NCI-H524 treated with DMSO at 0.1 percent for 48 hours (cell line): ENCODE data around the gene BTBD9.
"Not testable (repeated sequence)": the region's sequence is repeated elsewhere in the genome, so short reads cannot be mapped to it uniquely, and the experiment has no call there.

Experiments
- DNase-seq: peaks from one replicate; lab custom pipeline; 2025; lab: John Stamatoyannopoulos, UW

The BTBD9 gene

DNA sequence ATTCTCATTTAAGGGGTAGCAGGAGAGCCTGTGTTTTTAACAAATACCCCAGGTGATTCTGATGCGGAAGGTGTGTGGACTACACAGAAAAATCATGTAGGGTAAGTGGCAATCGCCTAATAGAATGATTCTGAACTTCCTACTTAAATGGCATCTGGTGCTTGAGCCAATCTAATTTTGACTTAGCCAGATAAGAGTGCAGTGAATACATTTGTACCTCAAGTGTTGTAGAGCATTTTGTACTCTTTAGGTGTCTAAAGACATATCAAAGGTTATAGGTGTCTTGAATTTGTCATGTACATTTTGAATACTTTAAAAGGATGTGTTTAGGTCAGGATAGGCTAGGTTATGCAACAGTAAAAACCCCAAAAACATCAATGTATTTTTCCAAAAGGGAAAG is 10.0 kb upstream of the BTBD9 start:
- DNase-seq = no peak

DNA sequence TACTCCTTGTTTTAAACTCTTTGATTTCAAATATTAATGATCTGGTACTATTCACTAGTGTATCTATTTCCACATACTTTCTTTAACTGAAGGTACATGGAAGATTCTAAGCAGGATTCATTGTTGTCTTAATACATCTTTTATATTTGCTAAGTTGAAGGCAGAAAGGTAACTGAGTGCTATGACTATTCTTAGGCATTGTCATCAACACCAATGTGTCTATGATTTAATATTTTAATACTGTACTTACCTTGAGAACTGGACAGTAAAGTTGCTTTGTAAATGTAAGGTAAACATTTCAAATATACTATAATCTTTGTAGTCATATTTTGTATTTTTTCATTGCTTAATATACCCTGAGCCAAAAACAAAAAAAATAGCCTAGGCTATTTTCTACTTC is 8.9 kb upstream of the BTBD9 start:
- DNase-seq = no peak

DNA sequence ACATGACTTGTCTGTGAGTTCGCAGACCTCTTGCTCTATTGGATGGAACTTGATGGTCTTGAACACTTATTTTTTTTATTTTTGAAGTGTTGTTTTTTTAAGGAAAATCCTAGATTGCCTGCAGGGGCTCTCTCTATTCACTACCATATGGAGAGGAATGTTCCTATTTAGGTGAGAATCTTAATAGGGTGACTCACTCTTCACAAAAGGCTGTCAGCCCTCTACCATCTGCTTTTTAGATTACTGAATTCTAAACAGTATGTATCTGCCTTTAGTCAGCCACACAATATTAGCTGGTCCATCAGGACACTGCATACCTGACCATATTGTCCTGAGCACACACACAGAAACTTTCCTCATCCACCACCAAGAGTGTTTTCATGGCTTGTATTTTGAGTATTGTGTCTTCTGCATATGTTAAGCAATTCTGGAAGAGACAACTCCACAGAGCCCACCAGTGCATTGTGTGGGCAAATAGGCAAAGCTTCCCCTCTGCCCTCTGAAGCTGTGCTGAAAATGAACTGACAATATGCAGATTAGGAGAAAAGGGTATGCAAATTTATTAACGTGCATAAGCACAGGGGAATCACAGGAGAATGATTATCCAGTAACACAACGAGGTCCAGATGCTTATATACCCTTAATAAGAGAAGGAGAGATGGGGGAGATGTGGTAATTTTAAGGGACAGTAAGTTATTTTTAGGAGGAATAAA is 6.6 kb upstream of the BTBD9 start:
- DNase-seq = peak; percentile 88

GRCh38 chr6:38644951-38645350 is 5.2 kb upstream of the BTBD9 start:
- no peak for DNase-seq

DNA sequence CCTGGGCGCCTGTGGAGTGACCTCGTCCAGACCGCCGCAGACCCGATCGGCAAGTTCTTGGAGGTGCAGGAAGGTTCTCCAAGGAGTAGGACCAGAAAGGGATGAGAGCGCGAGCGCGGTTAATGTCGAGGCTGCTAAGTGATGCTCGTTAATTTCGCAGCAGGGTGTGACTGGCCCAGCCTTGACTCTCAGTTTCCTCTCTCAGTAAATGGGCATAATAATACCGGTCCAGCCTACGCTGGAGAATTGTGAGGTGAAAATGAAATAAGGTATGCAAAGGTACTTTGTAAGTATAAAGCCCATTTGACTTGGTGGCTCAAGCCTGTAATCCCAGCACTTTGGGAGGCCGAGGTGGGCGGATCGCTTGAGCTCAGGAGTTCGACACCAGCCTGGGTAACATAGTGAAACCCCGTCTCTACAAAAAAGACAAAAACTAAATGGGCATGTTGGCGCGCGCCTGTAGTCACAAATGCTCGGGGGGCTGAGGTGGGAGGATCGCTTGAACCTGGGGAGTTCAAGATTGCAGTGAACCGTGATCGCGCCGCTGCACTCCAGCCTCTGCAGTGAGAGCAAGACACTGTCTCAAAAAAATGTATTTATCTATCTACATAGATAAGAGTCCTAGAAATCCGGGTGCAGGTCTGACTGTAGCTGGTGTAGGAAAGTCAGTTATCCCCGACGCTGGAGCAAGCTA is 634 bp upstream of the BTBD9 start:
- DNase-seq = no peak

DNA sequence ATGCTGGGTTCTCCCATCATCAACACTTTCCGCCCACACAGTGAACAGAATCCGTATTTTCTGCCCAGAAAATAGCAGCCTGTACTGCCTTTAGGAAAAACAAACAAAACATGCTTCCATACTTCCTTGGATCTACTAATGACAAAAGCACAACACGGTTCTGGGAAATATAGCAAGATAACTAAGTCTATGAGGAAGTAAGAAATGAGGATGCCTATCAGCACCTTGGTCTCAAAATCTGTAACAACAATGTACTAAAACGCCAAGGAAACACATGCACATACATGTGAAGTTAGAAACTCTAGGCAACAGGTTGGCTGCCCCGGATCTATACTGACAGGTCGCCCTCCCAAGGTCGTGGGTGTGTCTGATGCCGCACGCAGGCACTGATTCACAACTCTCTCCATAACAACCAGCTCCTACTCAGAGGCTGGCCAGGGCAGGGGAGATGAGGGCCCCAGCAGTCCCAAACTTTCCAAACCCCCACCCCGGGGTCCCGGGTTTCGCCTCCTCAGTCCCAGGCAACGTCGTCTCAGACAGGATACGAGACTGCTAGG is 710 bp downstream of the BTBD9 start:
- no peak for DNase-seq

GRCh38 chr6:38637756-38638155 is 2.0 kb downstream of the BTBD9 start:
- no peak for DNase-seq

DNA sequence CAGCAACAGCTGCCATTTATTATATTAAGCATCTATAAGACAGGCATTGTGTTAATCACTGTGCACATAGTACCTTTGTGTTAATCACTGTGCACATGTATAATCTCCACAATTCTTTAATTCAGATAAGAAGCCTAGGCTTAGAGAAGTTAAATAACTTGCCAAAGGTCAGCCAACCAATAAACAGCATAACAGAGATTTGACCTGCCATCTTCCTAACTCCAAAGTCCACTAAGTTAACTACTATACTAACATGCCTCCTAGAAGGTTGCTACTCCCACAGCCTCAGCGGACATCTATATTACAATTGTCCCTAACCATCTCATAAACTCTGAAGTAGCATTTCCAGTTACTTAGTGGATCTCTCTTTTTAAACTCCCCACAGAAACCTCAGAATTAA is 3.7 kb downstream of the BTBD9 start:
- DNase-seq = no peak

- DNase-seq = no peak
Observed at GRCh38 chr6:38634518-38634917, 5.2 kb downstream of the BTBD9 start.

- no peak for DNase-seq
Observed at GRCh38 chr6:38632490-38632889, 7.2 kb downstream of the BTBD9 start.

- no peak for DNase-seq
Observed at GRCh38 chr6:38631186-38631783, 8.4 kb downstream of the BTBD9 start.

DNA sequence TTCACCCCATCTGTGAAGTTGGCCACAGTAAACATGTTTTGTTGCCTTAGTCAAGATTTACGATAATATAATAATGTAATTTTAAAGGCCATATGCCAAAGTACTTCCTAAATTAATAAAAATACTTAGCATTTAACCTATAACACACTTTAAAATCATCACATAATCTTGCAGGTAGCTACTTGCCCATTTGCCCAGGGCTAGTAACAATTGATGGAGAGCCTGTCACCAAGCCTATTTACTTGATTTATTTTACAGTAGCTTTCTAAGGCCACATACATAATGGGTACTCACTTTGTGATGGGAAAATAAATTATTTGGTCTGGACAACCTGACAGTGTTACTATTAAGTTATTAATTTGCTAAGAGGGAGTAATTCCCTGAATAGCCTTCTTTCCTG is 14.5 kb downstream of the BTBD9 start:
- no peak for DNase-seq

DNA sequence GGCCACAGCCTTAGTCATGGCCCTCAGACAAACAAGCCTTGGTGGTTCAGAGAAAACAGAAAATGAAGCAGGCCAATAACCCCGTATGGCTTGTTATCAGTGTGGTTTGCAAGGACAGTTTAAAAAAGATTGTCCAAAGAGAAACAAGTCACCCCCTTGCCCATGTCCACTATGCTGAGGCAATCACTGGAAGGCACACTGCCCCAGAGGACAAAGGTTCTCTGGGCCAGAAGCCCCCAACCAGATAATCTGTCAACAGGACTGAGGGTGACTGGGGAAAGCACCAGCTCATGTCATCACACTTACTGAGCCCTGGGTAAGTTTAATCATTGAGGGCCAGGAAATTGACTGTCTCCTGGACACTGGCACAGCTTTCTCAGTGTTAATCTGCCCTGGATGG is 20.4 kb downstream of the BTBD9 start:
- not testable (repeated sequence) for DNase-seq

- DNase-seq = not testable (repeated sequence)
Observed at GRCh38 chr6:38618301-38618700, 21.4 kb downstream of the BTBD9 start.

DNA sequence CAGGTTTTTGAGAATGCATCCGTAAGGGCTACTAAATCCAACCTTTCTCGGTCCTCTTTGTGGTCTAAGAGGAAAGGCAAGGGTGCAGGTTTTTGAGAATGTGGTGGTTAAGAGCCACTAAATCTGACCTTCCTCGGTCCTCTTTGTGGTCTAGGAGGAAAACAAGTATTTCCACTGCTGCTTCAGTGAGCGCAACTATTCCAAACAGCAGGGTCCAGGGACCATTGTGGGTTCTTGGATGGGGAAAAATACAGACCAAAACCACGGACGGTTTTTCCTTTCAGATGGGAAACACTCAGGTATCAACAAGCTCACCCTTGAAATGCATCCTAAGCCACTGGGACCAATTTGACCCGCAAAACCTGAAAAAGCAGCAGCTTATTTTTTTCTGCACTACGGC is 21.9 kb downstream of the BTBD9 start:
- no peak for DNase-seq

- DNase-seq = no peak
Observed at GRCh38 chr6:38612143-38612965, 27.4 kb downstream of the BTBD9 start.

DNA sequence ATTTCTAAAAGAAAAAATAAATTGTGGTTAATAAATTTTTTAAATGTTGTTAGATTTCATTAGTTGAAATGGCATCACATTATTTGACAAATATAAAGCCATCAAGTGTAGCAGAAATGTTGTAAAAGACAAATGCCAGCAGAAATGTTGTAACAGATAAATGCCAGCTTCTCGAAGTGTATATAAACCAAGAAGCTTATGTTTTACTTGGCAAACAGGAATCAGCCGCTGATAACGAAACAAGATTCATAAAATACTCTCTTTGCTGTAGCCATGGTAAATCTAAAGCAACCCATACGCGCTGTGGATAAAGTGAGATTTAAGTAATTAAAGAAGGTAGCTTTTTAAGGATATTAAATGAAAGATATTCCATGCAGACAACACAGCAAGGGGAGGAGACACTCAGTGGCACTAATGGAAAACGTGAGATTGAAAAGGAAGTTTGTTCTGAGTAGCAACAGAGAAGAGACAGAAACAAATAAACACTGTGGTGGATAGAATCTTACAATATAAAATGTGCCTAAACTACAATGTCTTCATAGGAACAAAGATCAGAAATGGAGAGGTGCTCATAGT is 29.6 kb downstream of the BTBD9 start:
- no peak for DNase-seq

GRCh38 chr6:38604700-38605099 is 35.0 kb downstream of the BTBD9 start:
- DNase-seq = no peak

DNA sequence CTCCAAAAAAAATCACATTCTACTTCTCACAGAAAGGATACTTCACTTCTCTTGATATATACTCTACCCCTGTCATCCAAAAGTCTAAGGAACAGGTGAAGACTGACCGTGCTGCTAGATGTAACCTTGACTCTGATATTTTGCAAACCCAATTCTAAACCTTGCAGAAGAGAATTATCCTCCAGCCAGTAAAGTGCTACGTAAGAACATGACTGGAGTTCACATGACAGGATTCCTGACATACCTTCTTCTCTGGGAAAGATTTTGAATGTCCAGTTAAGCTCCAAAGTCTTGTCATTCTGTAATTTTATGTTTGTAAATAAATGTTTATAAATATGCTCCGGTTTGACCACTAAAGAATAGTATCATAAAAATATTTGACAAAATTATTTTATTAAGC is 35.8 kb downstream of the BTBD9 start:
- no peak for DNase-seq

- no peak for DNase-seq
Observed at GRCh38 chr6:38603496-38603895, 36.2 kb downstream of the BTBD9 start.

GRCh38 chr6:38599966-38600550 is 39.7 kb downstream of the BTBD9 start:
- DNase-seq = no peak

GRCh38 chr6:38599261-38599660 is 40.5 kb downstream of the BTBD9 start:
- no peak for DNase-seq
